Endothelial cell of umbilical vein (primary cell): ENCODE measurements around the gene ROPN1L.
"Not testable (repeated sequence)": the region's sequence is repeated elsewhere in the genome, so short reads cannot be mapped to it uniquely, and the experiment has no call there.

Source experiments
- EZH2 ChIP-seq: IDR thresholded peaks from 2 replicates; pipeline ENCODE4 v1.6.1; 2012; ENCODE audit warnings: borderline replicate concordance, low read depth, mild to moderate bottlenecking, moderate library complexity, low read length, inconsistent platforms; ENCODE audit not compliant: severe bottlenecking
- JUN ChIP-seq: IDR thresholded peaks from 2 replicates; pipeline ENCODE4 v1.6.1; 2011; ENCODE audit warnings: borderline replicate concordance, low read depth; ENCODE audit not compliant: insufficient read length, insufficient read depth
- MAX ChIP-seq: IDR thresholded peaks from 2 replicates; pipeline ENCODE4 v1.6.1; 2011; ENCODE audit not compliant: insufficient read depth, insufficient read length
- MYC ChIP-seq: IDR thresholded peaks from one replicate; pipeline ENCODE4 v1.6.1; 2011; ENCODE audit warnings: mild to moderate bottlenecking, low read depth, low read length
- POLR2A ChIP-seq: IDR thresholded peaks from 2 replicates; pipeline ENCODE4 v1.6.1; 2012; ENCODE audit warnings: low read depth, mild to moderate bottlenecking, control low read depth, low read length
- POLR2AphosphoS5 ChIP-seq: IDR thresholded peaks from 2 replicates; pipeline ENCODE4 v1.6.1; 2012; ENCODE audit warnings: low read depth, mild to moderate bottlenecking, control low read depth, low read length, moderate library complexity; ENCODE audit not compliant: insufficient read depth
- TF ChIP-seq, protein P1 (sequence below), 2 donors: IDR thresholded peaks; 1 replicate in 1 of 2; 2 replicates in 1 of 2; pipeline ENCODE4 v1.5.1; 2011; ENCODE audit warnings: low read length in 2 of 2, mild to moderate bottlenecking in 2 of 2, moderate library complexity in 2 of 2, control low read depth in 1 of 2, inconsistent platforms in 1 of 2, low read depth in 1 of 2; ENCODE audit not compliant: insufficient read depth in 1 of 2; ENCODE audit errors: extremely low read depth in 1 of 2

- TF ChIP-seq MYC, POLR2A, POLR2AphosphoS5, EZH2, MAX, JUN: not testable (repeated sequence)
- TF ChIP-seq, protein P1, sequence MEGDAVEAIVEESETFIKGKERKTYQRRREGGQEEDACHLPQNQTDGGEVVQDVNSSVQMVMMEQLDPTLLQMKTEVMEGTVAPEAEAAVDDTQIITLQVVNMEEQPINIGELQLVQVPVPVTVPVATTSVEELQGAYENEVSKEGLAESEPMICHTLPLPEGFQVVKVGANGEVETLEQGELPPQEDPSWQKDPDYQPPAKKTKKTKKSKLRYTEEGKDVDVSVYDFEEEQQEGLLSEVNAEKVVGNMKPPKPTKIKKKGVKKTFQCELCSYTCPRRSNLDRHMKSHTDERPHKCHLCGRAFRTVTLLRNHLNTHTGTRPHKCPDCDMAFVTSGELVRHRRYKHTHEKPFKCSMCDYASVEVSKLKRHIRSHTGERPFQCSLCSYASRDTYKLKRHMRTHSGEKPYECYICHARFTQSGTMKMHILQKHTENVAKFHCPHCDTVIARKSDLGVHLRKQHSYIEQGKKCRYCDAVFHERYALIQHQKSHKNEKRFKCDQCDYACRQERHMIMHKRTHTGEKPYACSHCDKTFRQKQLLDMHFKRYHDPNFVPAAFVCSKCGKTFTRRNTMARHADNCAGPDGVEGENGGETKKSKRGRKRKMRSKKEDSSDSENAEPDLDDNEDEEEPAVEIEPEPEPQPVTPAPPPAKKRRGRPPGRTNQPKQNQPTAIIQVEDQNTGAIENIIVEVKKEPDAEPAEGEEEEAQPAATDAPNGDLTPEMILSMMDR (IDR thresholded peaks at IDR 0.05; ENCODE audit: extremely low read depth in 1 of 2, insufficient read depth in 1 of 2, low read depth in 1 of 2, low read length in 2 of 2), result not testable (repeated sequence)
Measured at GRCh38 chr5:10392567-10393328, 48.9 kb upstream of the ROPN1L start.
